ENCODE measurements around the gene KLF2. TPM values are rescaled to one million over a fixed set of nuclear protein-coding genes. Genes with fewer than 3 reads are reported as not detected.
"Not testable (repeated sequence)": the region's sequence is repeated elsewhere in the genome, so short reads cannot be mapped to it uniquely, and the experiment has no call there.

Gene KLF2
- total RNA-seq = 10 to 100 TPM; 19.8 to 24.4 TPM

GRCh38 chr19:16324384-16325160 is at the start of gene KLF2:
KLF2 (plus strand) TSS chr19:16324826; CDS start chr19:16324924, 98 bp downstream.
- Histone ChIP-seq H3K9me3 (no peaks in the 10 kb centered on the region), H3K36me3 (no peaks in the 10 kb centered on the region), H3K27me3 (replicated peaks; ENCODE audit: insufficient read depth) (no peaks in the 10 kb centered on the region), H3K4me3 (peak within 1 kb of the TSS; percentile 67 to 68), H3K27ac (peak within 1 kb of the TSS; percentile 82 to 89), H3K4me1 (replicated peaks) (no peaks in the 10 kb centered on the region)
- TF ChIP-seq POLR2AphosphoS5 (IDR thresholded peaks at IDR 0.05) (peak; percentile 32), POLR2A (IDR thresholded peaks at IDR 0.05) (peak; percentile 72), CTCF (IDR thresholded peaks at IDR 0.05) (peak in 1 of 4 experiments; percentile 6)
- WGBS = 2% methylated on average over 87 of the region's 105 CpGs
- peak; percentile 81 for DNase-seq (ENCODE audit: low spot score)
- intact Hi-C loops (cut with DNase I) = loop anchor here (5.0 kb wide), 2 partner anchors 37 to 77 kb away; no protein-coding TSS in a partner anchor

- no peak for DNase-seq (ENCODE audit: low spot score)
- Histone ChIP-seq H3K4me1 (replicated peaks) (no peaks in the 10 kb centered on the region), H3K36me3 (no peaks in the 10 kb centered on the region), H3K9me3 (no peaks in the 10 kb centered on the region), H3K27ac (no peak overlapping the region), H3K4me3 (no peak overlapping the region), H3K27me3 (replicated peaks; ENCODE audit: insufficient read depth) (no peaks in the 10 kb centered on the region)
- intact Hi-C loops (cut with DNase I) = no loop called here
- 77% methylated on average over 4 of the region's 4 CpGs for WGBS
- TF ChIP-seq CTCF (IDR thresholded peaks at IDR 0.05) (no peak), POLR2A (IDR thresholded peaks at IDR 0.05) (no peak), POLR2AphosphoS5 (IDR thresholded peaks at IDR 0.05) (no peak)
Observed at GRCh38 chr19:16280306-16280705, 44.3 kb upstream of the KLF2 start.

DNA sequence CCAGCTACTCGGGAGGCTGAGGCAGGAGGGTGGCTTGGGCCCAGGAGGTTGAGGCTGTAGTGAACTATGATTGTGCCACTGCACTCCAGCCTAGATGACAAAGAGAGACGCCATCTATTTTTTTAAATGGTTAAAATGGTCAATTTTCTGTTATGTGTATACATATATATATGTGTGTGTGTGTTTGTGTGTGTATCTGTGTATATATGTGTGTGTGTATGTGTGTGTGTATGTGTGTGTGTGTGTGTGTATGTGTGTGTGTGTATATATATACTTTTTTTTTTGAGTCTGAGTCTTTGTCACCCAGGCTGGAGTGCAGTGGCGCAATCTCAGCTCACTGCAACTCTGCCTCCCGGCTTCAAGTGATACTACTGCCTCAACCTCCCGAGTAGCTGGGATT is 42.9 kb upstream of the KLF2 start:
- no peak overlapping the region for H3K4me3 ChIP-seq
- no peaks in the 10 kb centered on the region for H3K36me3 ChIP-seq
- intact Hi-C loops (cut with DNase I) = no loop called here
- H3K27ac ChIP-seq = no peak overlapping the region
- no peaks in the 10 kb centered on the region for H3K4me1 ChIP-seq (replicated peaks)
- H3K9me3 ChIP-seq = no peaks in the 10 kb centered on the region
- H3K27me3 ChIP-seq (replicated peaks; ENCODE audit: insufficient read depth) = no peaks in the 10 kb centered on the region
- TF ChIP-seq POLR2AphosphoS5 (IDR thresholded peaks at IDR 0.05) (no peak), CTCF (IDR thresholded peaks at IDR 0.05) (no peak), POLR2A (IDR thresholded peaks at IDR 0.05) (no peak)
- DNase-seq (ENCODE audit: low spot score) = no peak
- 92% methylated on average over 5 of the region's 5 CpGs for whole genome bisulfite sequencing

DNA sequence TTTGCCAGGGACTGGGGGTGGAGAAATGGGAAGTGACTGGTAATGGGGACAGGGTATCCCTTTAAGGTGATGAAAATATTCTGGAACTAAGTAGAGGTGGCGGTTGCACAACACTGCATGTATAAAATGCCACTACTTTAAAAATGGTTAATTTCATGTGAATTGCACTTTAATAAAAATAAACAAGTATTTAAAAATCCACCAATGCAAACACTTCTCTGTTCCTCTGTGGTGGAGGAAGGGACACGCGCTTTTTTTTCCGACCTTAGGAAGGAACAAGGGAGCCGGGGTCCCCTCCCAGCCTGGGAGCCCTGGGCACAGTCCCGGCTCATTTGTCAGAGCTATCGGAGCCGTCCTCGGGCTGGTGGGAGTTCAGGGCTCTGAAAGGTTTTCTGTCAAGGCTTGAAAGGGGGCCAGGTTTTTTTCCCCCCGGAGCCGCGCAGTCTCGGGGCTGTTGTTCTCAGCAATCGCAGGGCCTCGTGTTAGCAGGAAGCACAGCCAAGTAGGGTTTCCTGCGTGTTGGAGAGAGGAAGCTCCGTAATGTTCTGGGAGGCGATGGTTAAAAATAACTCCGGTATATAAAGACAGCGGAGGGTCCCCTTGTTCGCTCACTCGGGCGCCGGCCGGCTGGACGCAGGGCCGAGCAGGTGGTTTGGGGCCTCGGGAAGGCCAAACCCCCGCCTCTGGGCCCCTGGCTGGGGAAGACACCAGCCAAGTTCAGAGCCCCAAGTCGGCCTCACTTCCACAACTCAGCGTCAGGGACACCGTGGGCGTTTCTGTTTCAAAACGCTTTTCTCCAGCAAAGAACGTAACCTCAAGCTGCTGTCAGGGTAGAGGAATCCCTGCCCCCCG is 41.2 kb upstream of the KLF2 start:
- Histone ChIP-seq H3K27me3 (replicated peaks; ENCODE audit: insufficient read depth) (no peaks in the 10 kb centered on the region), H3K9me3 (no peaks in the 10 kb centered on the region), H3K27ac (peak overlapping the region; percentile 77 to 80), H3K4me3 (peak overlapping the region; percentile 5 to 7), H3K36me3 (no peaks in the 10 kb centered on the region), H3K4me1 (replicated peaks) (no peaks in the 10 kb centered on the region)
- DNase-seq (ENCODE audit: low spot score) = peak; percentile 28
- intact Hi-C loops (cut with DNase I) = no loop called here
- WGBS = 12% methylated on average over 36 of the region's 36 CpGs
- TF ChIP-seq POLR2A (IDR thresholded peaks at IDR 0.05) (no peak), POLR2AphosphoS5 (IDR thresholded peaks at IDR 0.05) (peak; percentile 44)

DNA sequence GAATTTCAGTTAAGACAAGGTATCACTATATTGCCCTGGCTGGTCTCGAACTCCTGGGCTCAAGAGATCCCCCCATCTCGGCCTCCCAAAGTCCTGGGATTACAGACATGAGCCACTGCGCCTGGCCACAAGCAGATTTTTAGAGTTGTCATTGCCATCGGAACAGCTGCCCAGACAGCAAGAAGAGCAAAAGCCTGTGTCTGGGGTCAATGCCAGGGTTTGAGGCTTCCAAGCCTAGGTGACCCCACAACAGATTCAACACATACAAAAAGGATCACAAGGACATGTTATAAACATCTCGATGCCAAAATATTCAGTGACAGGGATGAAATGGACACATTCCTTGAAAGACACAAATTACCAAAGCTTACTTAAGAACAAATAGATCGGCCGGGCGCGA is 40.1 kb upstream of the KLF2 start:
- intact Hi-C loops (cut with DNase I) = no loop called here
- DNase-seq (ENCODE audit: low spot score) = no peak

GRCh38 chr19:16285079-16285478 is 39.5 kb upstream of the KLF2 start:
- H3K4me1 ChIP-seq (replicated peaks); H3K9me3 ChIP-seq; H3K4me3 ChIP-seq; DNase-seq (ENCODE audit: low spot score); H3K27me3 ChIP-seq (replicated peaks; ENCODE audit: insufficient read depth); H3K36me3 ChIP-seq: not testable (repeated sequence)
- 87% methylated on average over 3 of the region's 3 CpGs for WGBS
- intact Hi-C loops (cut with DNase I) = loop anchor here (5.0 kb wide), 1 partner anchor 42 kb away; no protein-coding TSS in a partner anchor
- H3K27ac ChIP-seq = peak overlapping the region in 1 of 2 donors; percentile 52

More for the DNA sequence above, 40.1 kb upstream of the KLF2 start:
- no peaks in the 10 kb centered on the region for H3K9me3 ChIP-seq
- peak overlapping the region; percentile 77 to 80 for H3K27ac ChIP-seq
- H3K36me3 ChIP-seq = no peaks in the 10 kb centered on the region
- 83% methylated on average over 9 of the region's 9 CpGs for WGBS
- TF ChIP-seq POLR2AphosphoS5 (IDR thresholded peaks at IDR 0.05) (no peak), CTCF (IDR thresholded peaks at IDR 0.05) (no peak), POLR2A (IDR thresholded peaks at IDR 0.05) (no peak)
- no peak overlapping the region for H3K4me3 ChIP-seq
- no peaks in the 10 kb centered on the region for H3K4me1 ChIP-seq (replicated peaks)
- H3K27me3 ChIP-seq (replicated peaks; ENCODE audit: insufficient read depth) = no peaks in the 10 kb centered on the region
